SK-N-SH (cell line): ENCODE measurements around the gene ZNF425.
A peak's percentile ranks its signal among the peaks of the same experiment; 100 is the strongest.

Experiments used
- EP300 ChIP-seq, 2 experiments: IDR thresholded peaks; 2 replicates each; pipeline versions ENCODE4 v1.4.0 to v1.6.1; 2012; ENCODE audit warnings: borderline replicate concordance in 1 of 2, low read depth in 1 of 2, low read length in 1 of 2
- EZH2phosphoT487 ChIP-seq: fragments of 200-600 bp; sonication (generic); IDR thresholded peaks from 2 replicates; pipeline ENCODE4 v1.6.1; 2017; ENCODE audit warnings: low read depth, mixed run types, mild to moderate bottlenecking, antibody characterized with exemption, moderate library complexity, borderline replicate concordance
- NRF1 ChIP-seq: IDR thresholded peaks from 2 replicates; pipeline ENCODE4 v1.6.1; 2012; ENCODE audit warnings: low read depth, mild to moderate bottlenecking, low read length
- RAD21 ChIP-seq: IDR thresholded peaks from 2 replicates; pipeline ENCODE4 v1.6.1; 2012; ENCODE audit warnings: mild to moderate bottlenecking, low read length
- RFX5 ChIP-seq: IDR thresholded peaks from 2 replicates; pipeline ENCODE4 v1.6.1; 2012; ENCODE audit warnings: mild to moderate bottlenecking, improper control_type of control experiment, low read length
- SMC3 ChIP-seq: IDR thresholded peaks from 2 replicates; pipeline ENCODE4 v1.6.1; 2012; ENCODE audit warnings: low read depth, low read length, improper control_type of control experiment
- TF ChIP-seq, protein P1 (sequence below): fragments of 200-600 bp; sonication (generic); IDR thresholded peaks from 2 replicates; pipeline ENCODE4 v1.6.1; 2017; ENCODE audit warnings: antibody characterized with exemption, mild to moderate bottlenecking, moderate library complexity
- TF ChIP-seq, protein P2 (sequence below): IDR thresholded peaks from 2 replicates; pipeline ENCODE4; 2012

DNA sequence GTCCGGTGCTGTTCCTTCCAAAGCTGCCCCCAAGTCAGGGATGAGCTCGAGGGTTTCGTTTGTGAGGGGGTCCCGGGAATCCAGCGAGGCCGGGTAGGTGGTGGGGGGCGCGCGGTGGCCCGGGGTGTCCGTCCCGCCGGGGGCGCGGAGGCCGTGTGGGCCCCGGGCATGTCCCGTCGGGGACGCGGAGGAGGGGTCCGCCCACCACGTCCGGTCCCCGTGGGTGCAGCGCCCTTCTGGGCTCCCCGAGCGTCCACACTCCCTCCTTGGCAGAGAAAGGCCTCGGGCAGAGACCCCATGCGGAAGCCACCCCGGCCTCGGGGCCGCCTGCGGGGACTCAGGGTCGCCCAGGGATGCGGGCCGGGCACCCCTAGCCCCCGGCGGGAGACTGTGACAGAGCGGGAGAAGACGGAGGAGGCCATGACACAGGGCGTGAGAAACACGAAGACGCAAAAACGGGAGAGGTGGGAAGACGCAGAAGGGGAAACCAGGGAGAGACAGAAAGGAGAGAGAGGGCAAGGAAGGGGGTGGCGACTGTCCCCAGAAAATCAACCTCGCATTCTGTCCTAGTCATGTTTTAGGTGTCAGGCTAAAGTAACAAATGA lies 640 bp upstream of the ZNF425 start:
- TF ChIP-seq, protein P1, sequence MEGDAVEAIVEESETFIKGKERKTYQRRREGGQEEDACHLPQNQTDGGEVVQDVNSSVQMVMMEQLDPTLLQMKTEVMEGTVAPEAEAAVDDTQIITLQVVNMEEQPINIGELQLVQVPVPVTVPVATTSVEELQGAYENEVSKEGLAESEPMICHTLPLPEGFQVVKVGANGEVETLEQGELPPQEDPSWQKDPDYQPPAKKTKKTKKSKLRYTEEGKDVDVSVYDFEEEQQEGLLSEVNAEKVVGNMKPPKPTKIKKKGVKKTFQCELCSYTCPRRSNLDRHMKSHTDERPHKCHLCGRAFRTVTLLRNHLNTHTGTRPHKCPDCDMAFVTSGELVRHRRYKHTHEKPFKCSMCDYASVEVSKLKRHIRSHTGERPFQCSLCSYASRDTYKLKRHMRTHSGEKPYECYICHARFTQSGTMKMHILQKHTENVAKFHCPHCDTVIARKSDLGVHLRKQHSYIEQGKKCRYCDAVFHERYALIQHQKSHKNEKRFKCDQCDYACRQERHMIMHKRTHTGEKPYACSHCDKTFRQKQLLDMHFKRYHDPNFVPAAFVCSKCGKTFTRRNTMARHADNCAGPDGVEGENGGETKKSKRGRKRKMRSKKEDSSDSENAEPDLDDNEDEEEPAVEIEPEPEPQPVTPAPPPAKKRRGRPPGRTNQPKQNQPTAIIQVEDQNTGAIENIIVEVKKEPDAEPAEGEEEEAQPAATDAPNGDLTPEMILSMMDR: no peak
- TF ChIP-seq RFX5: no peak
- TF ChIP-seq EZH2phosphoT487: no peak
- TF ChIP-seq, protein P2, sequence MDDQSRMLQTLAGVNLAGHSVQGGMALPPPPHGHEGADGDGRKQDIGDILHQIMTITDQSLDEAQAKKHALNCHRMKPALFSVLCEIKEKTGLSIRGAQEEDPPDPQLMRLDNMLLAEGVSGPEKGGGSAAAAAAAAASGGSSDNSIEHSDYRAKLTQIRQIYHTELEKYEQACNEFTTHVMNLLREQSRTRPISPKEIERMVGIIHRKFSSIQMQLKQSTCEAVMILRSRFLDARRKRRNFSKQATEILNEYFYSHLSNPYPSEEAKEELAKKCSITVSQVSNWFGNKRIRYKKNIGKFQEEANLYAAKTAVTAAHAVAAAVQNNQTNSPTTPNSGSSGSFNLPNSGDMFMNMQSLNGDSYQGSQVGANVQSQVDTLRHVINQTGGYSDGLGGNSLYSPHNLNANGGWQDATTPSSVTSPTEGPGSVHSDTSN: 0 out of 2 replicates have a peak, but pooled peaks have one; percentile 2
- no peak for TF ChIP-seq EP300 (IDR thresholded peaks at IDR 0.05; ENCODE audit: borderline replicate concordance in 1 of 2, low read depth in 1 of 2, low read length in 1 of 2)
- no peak for TF ChIP-seq SMC3
- TF ChIP-seq NRF1: no peak
- no peak for TF ChIP-seq RAD21
